Neural crest cell (in vitro differentiated cells): Measurements from ENCODE around the gene TTF1. TPM values are rescaled to one million over a fixed set of nuclear protein-coding genes. Genes with fewer than 3 reads are reported as not detected.
A peak's percentile ranks its signal among the peaks of the same experiment; 100 is the strongest.

Source experiments
- DNase-seq: peaks from one replicate; pipeline ENCODE4 v3.0.0; 2021; ENCODE audit warnings: low read depth, mixed read lengths, low spot score
- H3K27ac Mint-ChIP-seq: one replicate; pipeline ENCODE4 v1.8.0; 2021; ENCODE audit warnings: mild to moderate bottlenecking, mixed read lengths; ENCODE audit not compliant: unreplicated experiment
- H3K27me3 Mint-ChIP-seq: 2 replicates; pipeline ENCODE4 v1.8.0; 2021; ENCODE audit warnings: low read depth, mild to moderate bottlenecking, mixed read lengths
- H3K36me3 Mint-ChIP-seq: 2 replicates; pipeline ENCODE4 v1.8.0; 2021; ENCODE audit warnings: low read depth, mild to moderate bottlenecking, mixed read lengths
- H3K4me1 Mint-ChIP-seq: 2 replicates; pipeline ENCODE4 v1.8.0; 2021; ENCODE audit warnings: mixed read lengths
- H3K4me3 Mint-ChIP-seq: one replicate; pipeline ENCODE4 v1.8.0; 2021; ENCODE audit warnings: mild to moderate bottlenecking, mixed read lengths
- H3K9me3 Mint-ChIP-seq: 2 replicates; pipeline ENCODE4 v1.8.0; 2021; ENCODE audit warnings: mixed read lengths
- total RNA-seq: library from RNA; stranded (reverse); gene quantifications from 2 replicates; pipeline ENCODE4 v1.2.1, GENCODE V29; 2021
- TF ChIP-seq, protein P1 (sequence below): fragments of 200-600 bp; sonication (generic); conservative IDR thresholded peaks from 2 replicates; pipeline ENCODE4 v1.5.0; 2021; ENCODE audit warnings: antibody characterized with exemption, mild to moderate bottlenecking

The TTF1 gene
- total RNA-seq, 1 donor from 2014 or later = 21.9 TPM

DNA sequence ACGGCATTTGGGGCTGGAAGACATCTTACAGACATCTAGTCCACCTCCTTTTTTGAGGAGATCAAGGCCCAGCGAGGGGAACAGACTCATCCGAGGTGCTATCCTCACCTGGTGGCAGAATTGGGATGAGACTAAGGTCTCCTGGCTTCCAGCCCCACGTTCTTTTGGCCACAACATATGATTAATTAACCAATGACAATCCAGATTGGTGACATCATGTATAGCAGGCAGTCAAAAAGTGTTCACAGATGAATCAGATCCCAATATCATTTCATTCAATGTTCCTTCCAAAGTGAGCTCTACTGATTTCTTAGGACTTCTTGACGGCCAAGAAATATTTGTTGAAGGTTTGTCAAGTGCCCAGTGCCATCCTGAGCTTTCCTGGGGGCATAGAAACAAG, 7.3 kb upstream of the TTF1 start:
- DNase-seq = no peak
- Mint-ChIP-seq H3K27ac (no peak overlapping the region), H3K27me3 (peaks cover 80% of the 10 kb centered on the region), H3K9me3 (no peaks in the 10 kb centered on the region), H3K36me3 (no peaks in the 10 kb centered on the region), H3K4me1 (peaks cover 33% of the 10 kb centered on the region), H3K4me3 (no peak overlapping the region)
- TF ChIP-seq, protein P1, sequence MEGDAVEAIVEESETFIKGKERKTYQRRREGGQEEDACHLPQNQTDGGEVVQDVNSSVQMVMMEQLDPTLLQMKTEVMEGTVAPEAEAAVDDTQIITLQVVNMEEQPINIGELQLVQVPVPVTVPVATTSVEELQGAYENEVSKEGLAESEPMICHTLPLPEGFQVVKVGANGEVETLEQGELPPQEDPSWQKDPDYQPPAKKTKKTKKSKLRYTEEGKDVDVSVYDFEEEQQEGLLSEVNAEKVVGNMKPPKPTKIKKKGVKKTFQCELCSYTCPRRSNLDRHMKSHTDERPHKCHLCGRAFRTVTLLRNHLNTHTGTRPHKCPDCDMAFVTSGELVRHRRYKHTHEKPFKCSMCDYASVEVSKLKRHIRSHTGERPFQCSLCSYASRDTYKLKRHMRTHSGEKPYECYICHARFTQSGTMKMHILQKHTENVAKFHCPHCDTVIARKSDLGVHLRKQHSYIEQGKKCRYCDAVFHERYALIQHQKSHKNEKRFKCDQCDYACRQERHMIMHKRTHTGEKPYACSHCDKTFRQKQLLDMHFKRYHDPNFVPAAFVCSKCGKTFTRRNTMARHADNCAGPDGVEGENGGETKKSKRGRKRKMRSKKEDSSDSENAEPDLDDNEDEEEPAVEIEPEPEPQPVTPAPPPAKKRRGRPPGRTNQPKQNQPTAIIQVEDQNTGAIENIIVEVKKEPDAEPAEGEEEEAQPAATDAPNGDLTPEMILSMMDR = no peak

DNA sequence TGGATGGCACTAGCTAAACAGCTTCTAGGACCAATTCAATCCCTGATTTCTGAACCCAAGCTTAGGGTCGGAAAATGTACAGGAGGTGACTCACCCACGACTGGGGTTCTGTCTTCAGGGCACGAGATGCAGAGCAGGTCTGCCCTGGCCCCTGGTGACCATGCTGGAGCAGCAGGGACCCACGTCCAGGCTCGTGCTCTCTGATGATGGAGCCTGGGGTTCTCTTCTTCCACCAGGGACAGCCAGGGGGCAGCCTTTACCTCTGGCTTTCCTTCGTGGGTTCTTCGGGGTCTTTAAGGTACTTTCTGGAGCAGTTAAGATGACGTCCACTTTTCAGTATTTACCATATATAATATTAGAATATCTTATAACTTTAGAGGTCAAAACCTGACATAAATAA, 5.4 kb upstream of the TTF1 start:
- TF ChIP-seq, protein P1 = peak; percentile 72
- no peaks in the 10 kb centered on the region for H3K9me3 Mint-ChIP-seq
- H3K27me3 Mint-ChIP-seq = peaks cover 71% of the 10 kb centered on the region
- peak overlapping the region; percentile 82 for H3K4me3 Mint-ChIP-seq
- no peak overlapping the region for H3K27ac Mint-ChIP-seq
- H3K4me1 Mint-ChIP-seq = peaks cover 28% of the 10 kb centered on the region
- H3K36me3 Mint-ChIP-seq = no peaks in the 10 kb centered on the region
- peak; percentile 55 for DNase-seq

DNA sequence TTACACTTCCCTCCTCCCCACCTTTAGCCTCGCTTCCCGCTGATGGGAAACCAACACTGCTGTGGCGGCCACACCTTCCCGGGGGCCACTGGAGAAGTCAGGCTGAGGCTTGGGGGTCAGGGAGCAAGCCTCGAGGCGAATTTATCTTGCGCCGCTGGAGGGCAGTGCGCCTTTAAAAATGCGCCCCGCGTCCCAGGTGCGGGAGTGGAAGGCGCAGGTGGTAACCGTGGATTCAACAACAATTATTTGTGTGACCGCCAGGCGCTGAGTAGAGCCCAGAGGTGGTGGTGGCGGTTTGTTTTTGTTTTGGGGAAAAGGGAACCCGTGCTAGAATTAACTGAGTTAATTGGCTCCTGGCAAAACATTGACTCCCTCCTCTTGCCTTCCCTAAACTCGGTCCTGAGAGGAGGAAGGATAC, 4.5 kb upstream of the TTF1 start:
- no peaks in the 10 kb centered on the region for H3K36me3 Mint-ChIP-seq
- H3K27ac Mint-ChIP-seq = no peak overlapping the region
- peak; percentile 52 for DNase-seq
- H3K27me3 Mint-ChIP-seq = peaks cover 71% of the 10 kb centered on the region
- TF ChIP-seq, protein P1 = peak; percentile 76
- peaks cover 34% of the 10 kb centered on the region for H3K4me1 Mint-ChIP-seq
- peak overlapping the region; percentile 82 for H3K4me3 Mint-ChIP-seq
- H3K9me3 Mint-ChIP-seq = no peaks in the 10 kb centered on the region

DNA sequence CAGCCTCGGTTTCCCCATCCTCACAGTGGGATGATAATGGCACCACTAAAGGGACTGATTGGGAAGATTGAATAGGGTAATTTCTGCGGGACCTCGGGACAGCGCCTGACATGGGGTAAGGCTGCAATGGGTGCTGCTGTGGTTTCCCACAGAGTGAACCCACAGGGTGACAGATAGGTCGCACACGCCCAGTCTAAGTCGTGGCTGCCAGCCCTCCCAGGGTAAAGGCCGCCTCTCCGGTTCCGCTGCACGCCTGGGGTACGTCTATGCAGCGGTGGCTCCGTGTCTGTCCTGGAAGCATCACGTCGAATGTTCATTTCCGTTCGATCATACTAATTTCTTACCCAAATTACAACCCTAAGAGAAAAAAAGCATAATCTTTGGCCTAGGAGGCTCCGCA, 4.0 kb upstream of the TTF1 start:
- H3K27ac Mint-ChIP-seq = no peak overlapping the region
- no peaks in the 10 kb centered on the region for H3K9me3 Mint-ChIP-seq
- peaks cover 38% of the 10 kb centered on the region for H3K4me1 Mint-ChIP-seq
- no peaks in the 10 kb centered on the region for H3K36me3 Mint-ChIP-seq
- H3K4me3 Mint-ChIP-seq = peak overlapping the region; percentile 82
- peaks cover 66% of the 10 kb centered on the region for H3K27me3 Mint-ChIP-seq
- no peak for DNase-seq
- TF ChIP-seq, protein P1 = no peak

- peaks cover 60% of the 10 kb centered on the region for H3K27me3 Mint-ChIP-seq
- peak within 1 kb of the TSS; percentile 82 for H3K4me3 Mint-ChIP-seq
- TF ChIP-seq, protein P1 = no peak
- no peak within 1 kb of the TSS for H3K27ac Mint-ChIP-seq
- no peaks in the 10 kb centered on the region for H3K9me3 Mint-ChIP-seq
- peak; percentile 44 for DNase-seq
- peaks cover 42% of the 10 kb centered on the region for H3K4me1 Mint-ChIP-seq
- H3K36me3 Mint-ChIP-seq = no peaks in the 10 kb centered on the region
These were observed 3.3 kb upstream of the TTF1 start, which contains the start of gene CFAP77 for GRCh38 chr9:132409828-132410528. CFAP77 (plus strand) TSS chr9:132410211; CDS start chr9:132410272, 61 bp downstream.
